WTC11 (cell line): ENCODE results near the gene SELENON.

Source experiments
- CBFB ChIP-seq: sonication (generic); formaldehyde crosslinking; IDR thresholded peaks from 2 replicates; pipeline ENCODE4 v1.8.1; 2022; ENCODE audit warnings: mild to moderate bottlenecking, low read depth, missing genetic modification reagents
- FOXJ3 ChIP-seq: sonication (generic); formaldehyde crosslinking; IDR thresholded peaks from 2 replicates; pipeline ENCODE4 v1.9.0; 2021; ENCODE audit warnings: missing genetic modification reagents, mild to moderate bottlenecking, borderline replicate concordance

GRCh38 chr1:25863486-25864262 lies 63.7 kb downstream of the SELENON start:
- TF ChIP-seq CBFB (CRISPR knock-in tag) (no peak), FOXJ3 (no peak)
